ENCODE results near the gene USF1.

USF1 gene

DNA sequence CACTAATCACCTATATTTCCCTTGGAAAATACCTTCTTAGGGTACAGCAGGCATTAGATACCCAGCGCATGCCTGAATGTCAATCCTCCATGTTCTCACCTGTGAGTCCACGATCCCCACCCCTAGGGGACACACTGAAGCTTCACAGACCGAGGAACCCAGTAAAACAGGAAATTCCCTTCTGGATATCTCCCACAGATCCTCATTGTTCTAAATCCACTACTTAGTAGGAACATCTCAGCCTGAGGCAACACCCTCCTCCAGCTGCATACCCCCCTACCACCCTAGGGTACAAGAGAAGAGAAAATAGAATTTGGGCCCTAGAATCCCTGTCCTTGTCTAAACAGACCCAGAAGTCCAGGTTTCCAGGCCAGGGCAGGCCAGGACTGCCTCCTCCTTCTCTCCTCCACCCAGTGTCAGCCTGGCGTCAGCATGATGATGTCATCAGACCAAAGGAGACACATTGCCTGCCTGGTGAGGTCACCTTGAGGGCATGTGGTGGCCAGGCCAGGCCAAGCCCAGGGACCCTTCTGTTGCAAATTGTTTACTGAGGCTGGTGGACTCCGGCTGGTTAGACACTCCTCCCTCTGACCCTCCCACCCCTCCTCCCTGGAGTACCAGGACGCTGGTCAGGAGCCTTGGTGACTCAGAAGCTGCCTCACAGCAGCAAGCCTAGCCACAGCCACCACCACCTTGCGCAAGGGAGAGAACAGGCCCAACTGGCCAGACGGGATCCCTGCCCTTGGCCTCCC, 37.4 kb upstream of the USF1 start:
- TF ChIP-seq, protein P1, sequence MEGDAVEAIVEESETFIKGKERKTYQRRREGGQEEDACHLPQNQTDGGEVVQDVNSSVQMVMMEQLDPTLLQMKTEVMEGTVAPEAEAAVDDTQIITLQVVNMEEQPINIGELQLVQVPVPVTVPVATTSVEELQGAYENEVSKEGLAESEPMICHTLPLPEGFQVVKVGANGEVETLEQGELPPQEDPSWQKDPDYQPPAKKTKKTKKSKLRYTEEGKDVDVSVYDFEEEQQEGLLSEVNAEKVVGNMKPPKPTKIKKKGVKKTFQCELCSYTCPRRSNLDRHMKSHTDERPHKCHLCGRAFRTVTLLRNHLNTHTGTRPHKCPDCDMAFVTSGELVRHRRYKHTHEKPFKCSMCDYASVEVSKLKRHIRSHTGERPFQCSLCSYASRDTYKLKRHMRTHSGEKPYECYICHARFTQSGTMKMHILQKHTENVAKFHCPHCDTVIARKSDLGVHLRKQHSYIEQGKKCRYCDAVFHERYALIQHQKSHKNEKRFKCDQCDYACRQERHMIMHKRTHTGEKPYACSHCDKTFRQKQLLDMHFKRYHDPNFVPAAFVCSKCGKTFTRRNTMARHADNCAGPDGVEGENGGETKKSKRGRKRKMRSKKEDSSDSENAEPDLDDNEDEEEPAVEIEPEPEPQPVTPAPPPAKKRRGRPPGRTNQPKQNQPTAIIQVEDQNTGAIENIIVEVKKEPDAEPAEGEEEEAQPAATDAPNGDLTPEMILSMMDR (IDR thresholded peaks at IDR 0.05), result no peak

DNA sequence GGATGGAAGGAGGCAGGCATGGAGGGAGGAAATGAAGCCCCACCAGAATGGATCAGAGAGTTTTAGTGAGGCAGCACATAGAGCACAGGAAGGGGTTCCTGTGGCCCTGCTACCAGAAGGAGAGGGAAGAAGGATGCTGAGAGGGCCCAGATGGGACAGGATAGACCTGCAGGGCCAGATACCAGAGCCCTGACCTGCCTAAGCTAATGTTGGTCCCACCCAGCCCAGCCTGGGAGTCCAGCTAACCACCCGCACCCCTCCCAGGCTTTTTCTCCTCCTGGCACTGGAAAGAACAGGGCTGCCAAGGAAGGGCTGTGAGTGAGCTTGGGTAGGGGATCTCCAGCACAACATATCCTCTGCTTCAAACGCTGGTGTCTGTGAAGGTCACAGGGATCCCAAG, 36.7 kb upstream of the USF1 start:
- TF ChIP-seq, protein P1 (IDR thresholded peaks at IDR 0.05), result no peak

DNA sequence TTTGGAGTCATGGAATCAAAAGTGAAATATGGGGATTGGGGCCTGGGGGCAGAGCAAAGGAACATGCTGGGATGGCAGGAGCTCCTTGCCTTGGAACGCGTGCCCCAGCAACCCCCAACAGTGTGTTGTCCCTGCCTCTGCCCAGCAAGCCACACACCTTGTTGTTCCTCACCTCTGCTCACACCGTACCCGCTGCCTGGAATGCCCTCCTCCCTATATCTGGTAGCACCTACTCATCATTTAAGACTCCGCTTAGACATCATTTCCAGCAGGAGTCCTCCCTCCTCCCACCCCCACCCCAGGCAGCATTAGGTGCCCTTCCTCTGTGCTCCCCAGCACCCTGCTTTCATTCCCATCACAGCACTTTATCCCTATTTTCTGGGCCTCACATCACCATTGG, 35.7 kb upstream of the USF1 start:
- TF ChIP-seq, protein P1 (IDR thresholded peaks at IDR 0.05), result no peak

DNA sequence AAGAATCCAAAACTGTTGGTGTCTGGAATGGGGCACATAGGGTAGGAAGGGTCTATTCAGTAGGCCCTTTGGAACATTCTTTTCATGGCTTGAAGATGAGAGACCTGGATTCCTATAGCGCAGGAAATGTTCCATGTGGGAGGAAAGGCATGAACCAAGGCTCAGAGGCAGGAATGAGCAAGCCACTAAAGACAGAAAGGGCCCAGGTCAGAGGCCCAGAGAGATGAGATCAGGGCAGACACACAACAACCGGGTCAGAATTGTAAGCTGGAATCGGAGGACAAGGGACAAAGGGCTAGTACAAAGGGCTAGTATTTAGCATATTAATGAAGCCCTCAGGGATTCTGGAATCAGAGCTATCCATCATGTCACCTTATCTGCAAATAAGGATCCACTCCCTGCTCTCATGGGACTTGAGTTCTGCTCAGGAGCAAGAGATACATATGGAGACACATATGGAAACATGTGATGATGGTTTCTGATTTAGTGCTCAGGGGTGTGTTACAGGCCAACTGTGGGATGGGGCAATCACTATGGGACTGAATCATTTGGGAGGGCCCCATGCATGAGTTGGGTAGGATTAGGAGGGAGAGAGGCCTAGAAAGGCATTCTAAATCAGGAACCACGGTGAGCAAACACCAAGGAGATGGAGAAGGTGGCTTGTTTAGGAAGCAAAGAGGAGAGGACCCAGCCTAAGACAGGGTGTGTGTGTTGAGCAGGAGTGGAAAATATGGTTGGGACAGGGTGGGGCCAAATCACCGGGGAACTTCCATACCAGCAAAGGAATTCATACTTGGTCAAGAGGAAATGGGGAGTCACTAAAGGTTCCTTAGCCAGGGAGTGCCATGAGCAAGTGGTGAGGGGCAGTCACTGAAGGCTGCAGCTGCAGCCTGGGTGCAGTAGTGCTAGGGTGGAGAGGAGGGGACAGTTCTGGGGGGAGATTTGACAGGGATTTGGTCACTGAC, 34.9 kb upstream of the USF1 start:
- TF ChIP-seq, protein P1 (IDR thresholded peaks at IDR 0.05), result no peak

GRCh38 chr1:161079436-161080110, 33.8 kb upstream of the USF1 start:
- TF ChIP-seq, protein P1 (IDR thresholded peaks at IDR 0.05), result no peak

DNA sequence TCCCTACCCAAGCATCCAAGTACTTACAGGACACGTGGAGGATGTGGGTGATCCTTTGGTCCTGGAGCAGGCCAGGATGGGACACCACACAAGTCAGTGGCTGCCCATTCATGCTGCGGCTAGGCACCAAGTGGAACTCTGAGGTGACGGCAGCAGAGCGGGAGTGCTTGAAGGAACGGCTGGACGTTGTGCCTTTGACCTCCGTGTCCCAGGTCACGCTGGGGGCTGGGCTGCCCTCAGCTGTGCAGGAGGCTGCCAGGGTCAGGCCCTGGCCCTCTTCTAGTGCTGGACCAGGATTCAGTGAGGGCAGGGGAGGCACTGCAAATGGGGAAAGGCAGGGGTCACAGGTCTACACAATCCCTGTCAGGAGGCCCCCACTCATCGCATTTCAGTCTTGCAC, 31.6 kb upstream of the USF1 start:
- TF ChIP-seq, protein P1 (IDR thresholded peaks at IDR 0.05), result no peak

GRCh38 chr1:161076410-161076809, 30.6 kb upstream of the USF1 start:
- TF ChIP-seq, protein P1 (IDR thresholded peaks at IDR 0.05), result no peak
